Endothelial cell of umbilical vein (primary cell): ENCODE results near the gene HSH2D. TPM values are rescaled to one million over a fixed set of nuclear protein-coding genes. Genes with fewer than 3 reads are reported as not detected.

Experiments
- BruUV-seq: library from RNA; stranded (reverse); fragments of 400-500 nt; replicated peaks from 2 replicates; lab custom pipeline; 2021; lab: Mats Ljungman, UMichigan
- CTCF ChIA-PET: fragments of 300-600, 350-600 bp; sonication (Branson Sonifier 250); formaldehyde crosslinking; loops from one replicate; lab custom pipeline; 2021; ENCODE audit warnings: antibody characterized with exemption, inconsistent platforms; lab: Charles Lee
- POLR2A ChIA-PET: fragments of 300-600, 350-600 bp; sonication (Branson Sonifier 250); formaldehyde crosslinking; loops from one replicate; lab custom pipeline; 2021; ENCODE audit warnings: antibody characterized with exemption, inconsistent platforms; lab: Charles Lee
- DNase-seq: peaks from one replicate; pipeline ENCODE4 v3.0.0-alpha.2; 2011; ENCODE audit warnings: low read depth, low spot score
- FAIRE-seq: peaks from 2 replicates; lab custom pipeline; 2011; peaks lifted over from hg19 to GRCh38; lab: Jason Lieb, UNC
- H2AFZ ChIP-seq: 2 replicates; pipeline ENCODE4 v1.6.0; 2012; ENCODE audit warnings: low read depth, low read length, control low read depth, inconsistent platforms
- H3K27ac ChIP-seq: 2 replicates; pipeline ENCODE4 v1.5.1; 2011; ENCODE audit warnings: low read depth, mild to moderate bottlenecking, control low read depth, low read length, moderate library complexity; ENCODE audit not compliant: insufficient read depth
- H3K27me3 ChIP-seq, 2 experiments: 2 replicates each; pipeline versions ENCODE4 v1.6.0 to v1.6.1; 2011; ENCODE audit warnings: low read length in 2 of 2, mixed read lengths in 1 of 2; ENCODE audit not compliant: control insufficient read depth in 2 of 2, insufficient read depth in 2 of 2
- H3K36me3 ChIP-seq, 2 experiments: 2 replicates in 1 of 2; 3 replicates in 1 of 2; pipeline ENCODE4 v1.5.1; 2011; ENCODE audit warnings: low read length in 2 of 2, mild to moderate bottlenecking in 1 of 2, moderate library complexity in 1 of 2; ENCODE audit not compliant: control insufficient read depth in 2 of 2, insufficient read depth in 2 of 2; ENCODE audit errors: extremely low read depth in 1 of 2
- H3K4me1 ChIP-seq: 3 replicates; pipeline ENCODE4 v1.5.1; 2011; ENCODE audit warnings: mild to moderate bottlenecking, low read length; ENCODE audit not compliant: control insufficient read depth, insufficient read depth; ENCODE audit errors: extremely low read depth
- H3K4me2 ChIP-seq: 2 replicates; pipeline ENCODE4 v1.6.1; 2011; ENCODE audit warnings: low read length, control low read depth, mixed read lengths; ENCODE audit not compliant: insufficient read depth
- H3K4me3 ChIP-seq, 3 experiments: fragments of 200-600 bp in 1 of 3; sonication (generic), shearing (Covaris generic) in 1 of 3; replicated peaks in 1 of 3; 2 replicates each; pipeline ENCODE4 v1.5.1; 2011 to 2016; ENCODE audit warnings: control low read depth in 3 of 3, low read length in 3 of 3, mild to moderate bottlenecking in 2 of 3, inconsistent platforms in 1 of 3, low read depth in 1 of 3, moderate library complexity in 1 of 3; ENCODE audit not compliant: insufficient read depth in 1 of 3
- H3K79me2 ChIP-seq: 2 replicates; pipeline ENCODE4 v1.6.0; 2012; ENCODE audit warnings: low read length, inconsistent platforms; ENCODE audit not compliant: control insufficient read depth, insufficient read depth
- H3K9ac ChIP-seq: replicated peaks from 2 replicates; pipeline ENCODE3; 2011; ENCODE audit warnings: low read length, control low read depth; ENCODE audit not compliant: insufficient read depth; ENCODE audit errors: extremely low read depth
- H3K9me1 ChIP-seq: replicated peaks from 3 replicates; pipeline ENCODE4 v1.6.0; 2011; ENCODE audit warnings: mild to moderate bottlenecking, low read length; ENCODE audit not compliant: control insufficient read depth, insufficient read depth; ENCODE audit errors: extremely low read depth
- H3K9me3 ChIP-seq: replicated peaks from 2 replicates; pipeline ENCODE4 v1.5.1; 2012; ENCODE audit warnings: low read length, inconsistent platforms; ENCODE audit not compliant: control insufficient read depth, insufficient read depth
- H4K20me1 ChIP-seq: replicated peaks from 2 replicates; pipeline ENCODE3; 2011; ENCODE audit warnings: mild to moderate bottlenecking, low read length; ENCODE audit not compliant: control insufficient read depth, insufficient read depth; ENCODE audit errors: extremely low read depth
- EZH2 ChIP-seq: IDR thresholded peaks from 2 replicates; pipeline ENCODE4 v1.6.1; 2012; ENCODE audit warnings: borderline replicate concordance, low read depth, mild to moderate bottlenecking, moderate library complexity, low read length, inconsistent platforms; ENCODE audit not compliant: severe bottlenecking
- FOS ChIP-seq: IDR thresholded peaks from 2 replicates; pipeline ENCODE4 v1.6.1; 2011; ENCODE audit warnings: mild to moderate bottlenecking, low read length, moderate library complexity, borderline replicate concordance; ENCODE audit not compliant: insufficient read depth
- GATA2 ChIP-seq: IDR thresholded peaks from 2 replicates; pipeline ENCODE4 v1.7.0; 2011; ENCODE audit warnings: low read depth, mild to moderate bottlenecking, moderate library complexity, mixed read lengths, low read length; ENCODE audit not compliant: insufficient read length, insufficient read depth
- JUN ChIP-seq: IDR thresholded peaks from 2 replicates; pipeline ENCODE4 v1.6.1; 2011; ENCODE audit warnings: borderline replicate concordance, low read depth; ENCODE audit not compliant: insufficient read length, insufficient read depth
- MYC ChIP-seq: IDR thresholded peaks from one replicate; pipeline ENCODE4 v1.6.1; 2011; ENCODE audit warnings: mild to moderate bottlenecking, low read depth, low read length
- POLR2A ChIP-seq: IDR thresholded peaks from 2 replicates; pipeline ENCODE4 v1.6.1; 2012; ENCODE audit warnings: low read depth, mild to moderate bottlenecking, control low read depth, low read length
- POLR2AphosphoS5 ChIP-seq: IDR thresholded peaks from 2 replicates; pipeline ENCODE4 v1.6.1; 2012; ENCODE audit warnings: low read depth, mild to moderate bottlenecking, control low read depth, low read length, moderate library complexity; ENCODE audit not compliant: insufficient read depth
- dilution Hi-C: fragments of 300-500 bp; cut with MboI; formaldehyde crosslinking; loops from one replicate; pipeline ENCODE4 v1.15.0; 2019; ENCODE audit warnings: low sequenced_read_pairs; ENCODE audit not compliant: extremely low pct_ligation_motif_present
- intact Hi-C: fragments of 100-400 bp; cut with micrococcal nuclease; formaldehyde crosslinking; loops from one replicate; pipeline ENCODE4 v1.10.0; 2022
- polyA plus RNA-seq, 4 experiments: library from polyadenylated mRNA; depleted of rRNA in 3 of 4; stranded (reverse) in 3 of 4; unstranded in 1 of 4; fragments of >200 nt; gene quantifications; 2 replicates each; pipeline versions ENCODE4 v1.2.1 to v1.2.3, GENCODE V29; 2011 to 2012; ENCODE audit warnings: missing spikeins in 1 of 4
- total RNA-seq: library from RNA; stranded (reverse); gene quantifications from 2 replicates; pipeline ENCODE4 v1.2.3, GENCODE V29; 2021
- TF ChIP-seq, protein P1 (sequence below), 2 donors: IDR thresholded peaks; 1 replicate in 1 of 2; 2 replicates in 1 of 2; pipeline ENCODE4 v1.5.1; 2011; ENCODE audit warnings: low read length in 2 of 2, mild to moderate bottlenecking in 2 of 2, moderate library complexity in 2 of 2, control low read depth in 1 of 2, inconsistent platforms in 1 of 2, low read depth in 1 of 2; ENCODE audit not compliant: insufficient read depth in 1 of 2; ENCODE audit errors: extremely low read depth in 1 of 2
- TF ChIP-seq, protein P2 (sequence below): IDR thresholded peaks from 2 replicates; pipeline ENCODE4 v1.6.1; 2011; ENCODE audit not compliant: insufficient read depth, insufficient read length

Gene HSH2D
- total and polyA plus RNA-seq, 2 donors (not counting 3 experiments of a cell fraction or from before 2014, with no cell fraction given) = not detected

- BruUV-seq = no TSS peak
These were observed 17.0 kb downstream of the HSH2D start for GRCh38 chr19:16160445-16160942.

More at GRCh38 chr19:16160445-16160942, 17.0 kb downstream of the HSH2D start:
- POLR2A ChIA-PET = no interaction called here
- H3K4me1 ChIP-seq = peaks cover 11% of the 10 kb centered on the region
- DNase-seq (no peak), FAIRE-seq (no peak)
- H3K9ac ChIP-seq = no peak overlapping the region
- TF ChIP-seq, protein P1, sequence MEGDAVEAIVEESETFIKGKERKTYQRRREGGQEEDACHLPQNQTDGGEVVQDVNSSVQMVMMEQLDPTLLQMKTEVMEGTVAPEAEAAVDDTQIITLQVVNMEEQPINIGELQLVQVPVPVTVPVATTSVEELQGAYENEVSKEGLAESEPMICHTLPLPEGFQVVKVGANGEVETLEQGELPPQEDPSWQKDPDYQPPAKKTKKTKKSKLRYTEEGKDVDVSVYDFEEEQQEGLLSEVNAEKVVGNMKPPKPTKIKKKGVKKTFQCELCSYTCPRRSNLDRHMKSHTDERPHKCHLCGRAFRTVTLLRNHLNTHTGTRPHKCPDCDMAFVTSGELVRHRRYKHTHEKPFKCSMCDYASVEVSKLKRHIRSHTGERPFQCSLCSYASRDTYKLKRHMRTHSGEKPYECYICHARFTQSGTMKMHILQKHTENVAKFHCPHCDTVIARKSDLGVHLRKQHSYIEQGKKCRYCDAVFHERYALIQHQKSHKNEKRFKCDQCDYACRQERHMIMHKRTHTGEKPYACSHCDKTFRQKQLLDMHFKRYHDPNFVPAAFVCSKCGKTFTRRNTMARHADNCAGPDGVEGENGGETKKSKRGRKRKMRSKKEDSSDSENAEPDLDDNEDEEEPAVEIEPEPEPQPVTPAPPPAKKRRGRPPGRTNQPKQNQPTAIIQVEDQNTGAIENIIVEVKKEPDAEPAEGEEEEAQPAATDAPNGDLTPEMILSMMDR (IDR thresholded peaks at IDR 0.05; ENCODE audit: extremely low read depth in 1 of 2, insufficient read depth in 1 of 2, low read depth in 1 of 2, low read length in 2 of 2) = no peak
- TF ChIP-seq POLR2AphosphoS5 (no peak), JUN (no peak), MYC (no peak), FOS (no peak), POLR2A (no peak), GATA2 (no peak), EZH2 (no peak)
- TF ChIP-seq, protein P2, sequence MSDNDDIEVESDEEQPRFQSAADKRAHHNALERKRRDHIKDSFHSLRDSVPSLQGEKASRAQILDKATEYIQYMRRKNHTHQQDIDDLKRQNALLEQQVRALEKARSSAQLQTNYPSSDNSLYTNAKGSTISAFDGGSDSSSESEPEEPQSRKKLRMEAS = no peak
- no peaks in the 10 kb centered on the region for H3K27me3 ChIP-seq
- no peaks in the 10 kb centered on the region for H3K36me3 ChIP-seq
- CTCF ChIA-PET = no interaction called here
- intact Hi-C loops (no loop called here), dilution Hi-C loops (no loop called here)
- no peaks in the 10 kb centered on the region for H4K20me1 ChIP-seq
- H3K9me3 ChIP-seq = no peaks in the 10 kb centered on the region
- no peak overlapping the region for H3K4me2 ChIP-seq
- H3K4me3 ChIP-seq = no peak overlapping the region
- H3K9me1 ChIP-seq = no peaks in the 10 kb centered on the region
- H2AFZ ChIP-seq = no peak overlapping the region
- H3K27ac ChIP-seq = no peak overlapping the region
- no peaks in the 10 kb centered on the region for H3K79me2 ChIP-seq
